HepG2 (cell line): ENCODE measurements around the gene ZC3H8. TPM values are rescaled to one million over a fixed set of nuclear protein-coding genes. Genes with fewer than 3 reads are reported as not detected.

Experiments used
- GATAD2A ChIP-seq: IDR thresholded peaks from 2 replicates; pipeline ENCODE4 v1.6.1; 2016
- GZF1 ChIP-seq: sonication (generic); formaldehyde crosslinking; IDR thresholded peaks from 2 replicates; pipeline ENCODE4 v1.5.1; 2020; ENCODE audit warnings: mild to moderate bottlenecking, missing genetic modification reagents
- HOXA3 ChIP-seq: sonication (generic); formaldehyde crosslinking; IDR thresholded peaks from 2 replicates; pipeline ENCODE4 v1.5.0; 2020; ENCODE audit warnings: missing genetic modification reagents
- HOXD1 ChIP-seq: sonication (generic); formaldehyde crosslinking; IDR thresholded peaks from 2 replicates; pipeline ENCODE4 v1.5.0; 2020; ENCODE audit warnings: missing genetic modification reagents
- MXD4 ChIP-seq: IDR thresholded peaks from 2 replicates; pipeline ENCODE4 v1.6.1; 2016; ENCODE audit warnings: mild to moderate bottlenecking, missing biosample characterization, missing genetic modification reagents
- NFE2L1 ChIP-seq: sonication (generic); formaldehyde crosslinking; IDR thresholded peaks from 2 replicates; pipeline ENCODE4 v1.4.0; 2020; ENCODE audit warnings: missing genetic modification reagents, mild to moderate bottlenecking, borderline replicate concordance
- NFE2L2 ChIP-seq: fragments of 150-350 bp; IDR thresholded peaks from 2 replicates; pipeline ENCODE4 v1.6.1; 2014; ENCODE audit warnings: low read length
- NFYB ChIP-seq: sonication (generic); formaldehyde crosslinking; IDR thresholded peaks from 2 replicates; pipeline ENCODE4 v1.4.0; 2020; ENCODE audit warnings: missing genetic modification reagents
- NPAS2 ChIP-seq: sonication (generic); formaldehyde crosslinking; IDR thresholded peaks from 2 replicates; pipeline ENCODE4 v1.8.0; 2022; ENCODE audit warnings: mild to moderate bottlenecking, missing genetic modification reagents, borderline replicate concordance
- PHF21A ChIP-seq: sonication (generic); formaldehyde crosslinking; IDR thresholded peaks from 2 replicates; pipeline ENCODE4 v1.5.0; 2020; ENCODE audit warnings: mild to moderate bottlenecking, missing genetic modification reagents
- PHF8 ChIP-seq: sonication (generic); formaldehyde crosslinking; IDR thresholded peaks from 2 replicates; pipeline ENCODE4 v1.5.0; 2020; ENCODE audit warnings: missing genetic modification reagents
- RFXAP ChIP-seq: sonication (generic); formaldehyde crosslinking; IDR thresholded peaks from 2 replicates; pipeline ENCODE4 v1.4.0; 2020; ENCODE audit warnings: missing genetic modification reagents, borderline replicate concordance
- THYN1 ChIP-seq: sonication (generic); formaldehyde crosslinking; IDR thresholded peaks from 2 replicates; pipeline ENCODE4 v1.8.1; 2023; ENCODE audit warnings: low read depth, mild to moderate bottlenecking, moderate library complexity, missing genetic modification reagents, borderline replicate concordance
- TOE1 ChIP-seq: sonication (generic); formaldehyde crosslinking; IDR thresholded peaks from 2 replicates; pipeline ENCODE4 v1.4.0; 2020; ENCODE audit warnings: mild to moderate bottlenecking, missing genetic modification reagents
- YEATS2 ChIP-seq: sonication (generic); formaldehyde crosslinking; IDR thresholded peaks from 2 replicates; pipeline ENCODE4 v1.4.0; 2020; ENCODE audit warnings: missing genetic modification reagents, borderline replicate concordance
- ZMYM2 ChIP-seq: sonication (generic); formaldehyde crosslinking; IDR thresholded peaks from 2 replicates; pipeline ENCODE4 v1.8.0; 2022; ENCODE audit warnings: mild to moderate bottlenecking, missing genetic modification reagents
- ZNF124 ChIP-seq: sonication (generic); formaldehyde crosslinking; IDR thresholded peaks from 2 replicates; pipeline ENCODE4 v1.4.0; 2020; ENCODE audit warnings: missing genetic modification reagents
- ZNF24 ChIP-seq: fragments of 450-650 bp; IDR thresholded peaks from 2 replicates; pipeline ENCODE4 v1.6.1; 2017; ENCODE audit warnings: antibody characterized with exemption, mild to moderate bottlenecking
- ZNF468 ChIP-seq: sonication (generic); formaldehyde crosslinking; IDR thresholded peaks from 2 replicates; pipeline ENCODE4 v1.8.0; 2022; ENCODE audit warnings: mild to moderate bottlenecking, moderate library complexity, missing genetic modification reagents
- ZNF569 ChIP-seq: sonication (generic); formaldehyde crosslinking; IDR thresholded peaks from 2 replicates; pipeline ENCODE4 v1.5.0; 2020; ENCODE audit warnings: mild to moderate bottlenecking, missing genetic modification reagents, moderate library complexity, borderline replicate concordance
- ZNF644 ChIP-seq: IDR thresholded peaks from 2 replicates; pipeline ENCODE4 v1.6.1; 2016; ENCODE audit warnings: low read depth
- ZNF747 ChIP-seq: sonication (generic); formaldehyde crosslinking; IDR thresholded peaks from 2 replicates; pipeline ENCODE4 v1.8.1; 2023; ENCODE audit warnings: missing genetic modification reagents, mild to moderate bottlenecking, borderline replicate concordance
- ZNF761 ChIP-seq: sonication (generic); formaldehyde crosslinking; conservative IDR thresholded peaks from 2 replicates; pipeline ENCODE4 v1.4.0; 2020; ENCODE audit warnings: mild to moderate bottlenecking, missing genetic modification reagents
- polyA plus RNA-seq, 8 experiments: library from polyadenylated mRNA; depleted of rRNA in 3 of 8; stranded (reverse) in 7 of 8; unstranded in 1 of 8; fragments of >200 nt; fragmentation: Illumina TruSeq in 4 of 8; extraction: Trizol in 4 of 8; gene quantifications; 2 replicates each; pipeline versions ENCODE4 v1.2.1 to v1.2.3, GENCODE V29; 2011 to 2016; ENCODE audit warnings: low read depth in 4 of 8, missing spikeins in 1 of 8, mixed read lengths in 1 of 8; ENCODE audit not compliant: insufficient read depth in 1 of 8
- total RNA-seq, 5 experiments: library from RNA; depleted of rRNA; stranded (reverse); fragments of >200 nt; fragmentation: Illumina TruSeq; extraction: Trizol; gene quantifications; 2 replicates each; pipeline ENCODE4 v1.2.3, GENCODE V29; 2016; ENCODE audit warnings: low read depth in 1 of 5
- TF ChIP-seq, protein P1 (sequence below): sonication (generic); formaldehyde crosslinking; IDR thresholded peaks from 2 replicates; pipeline ENCODE4 v1.5.0; 2020; ENCODE audit warnings: missing genetic modification reagents
- TF ChIP-seq, protein P2 (sequence below), 2 experiments: fragments of 450-650 bp in 1 of 2; sonication (generic) in 1 of 2; formaldehyde crosslinking; IDR thresholded peaks; 2 replicates each; pipeline versions ENCODE4 v1.5.0 to v1.8.0; 2020 to 2022; ENCODE audit warnings: mild to moderate bottlenecking in 1 of 2, missing genetic modification reagents in 1 of 2
- TF ChIP-seq, protein P3 (sequence below): sonication (generic); formaldehyde crosslinking; IDR thresholded peaks from 2 replicates; pipeline ENCODE4 v1.9.0; 2021; ENCODE audit warnings: missing genetic modification reagents, borderline replicate concordance

ZC3H8 gene
- total and polyA plus RNA-seq, 2 of the 13 experiments (the other 11 are each of a cell fraction or from before 2014, with no cell fraction given) = 4.5 to 17.0 TPM

DNA sequence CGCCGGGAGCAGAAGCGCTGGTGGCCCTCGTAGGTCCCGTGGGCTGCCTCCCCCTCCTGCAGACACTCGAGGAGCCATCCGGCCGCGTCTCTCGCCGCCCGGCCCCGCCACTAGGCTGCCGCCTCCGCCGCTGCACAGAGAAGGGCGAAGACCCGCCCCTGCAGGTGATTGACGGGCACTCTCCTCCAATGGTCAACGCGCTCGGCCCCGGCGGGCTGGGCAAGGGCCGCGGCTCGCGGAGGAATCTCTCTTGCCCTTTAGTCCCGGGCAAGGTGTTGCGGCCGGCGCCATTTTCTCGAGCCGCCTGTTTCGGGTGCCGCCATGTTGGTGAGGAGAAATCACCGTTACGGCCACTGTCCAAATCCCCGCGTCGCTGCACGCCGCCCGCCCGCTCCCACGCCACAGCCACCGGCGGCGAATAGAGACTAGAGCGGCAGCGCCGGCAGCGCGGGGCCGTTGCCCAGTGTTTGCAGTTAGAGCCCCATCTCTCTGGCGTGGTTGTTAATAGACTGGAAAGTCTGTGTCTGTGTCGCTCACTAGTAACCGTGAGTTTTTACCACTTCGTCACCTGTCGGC, 20.6 kb upstream of the ZC3H8 start, which contains the start of gene ZC3H6 (continued):
- TF ChIP-seq MXD4 = peak; percentile 87
- peak; percentile 96 for TF ChIP-seq NFYB (CRISPR knock-in tag)
- peak; percentile 97 for TF ChIP-seq ZNF747 (CRISPR knock-in tag)
- TF ChIP-seq PHF8 (CRISPR knock-in tag) = peak; percentile 93
- no peak for TF ChIP-seq NPAS2
- TF ChIP-seq RFXAP (CRISPR knock-in tag) = peak; percentile 87; the same call in 1 of the 2 replicates
- TF ChIP-seq GATAD2A (CRISPR knock-in tag) = peak; percentile 90
- TF ChIP-seq HOXA3 (CRISPR knock-in tag) = peak; percentile 99
- TF ChIP-seq GZF1 = peak; percentile 84
- TF ChIP-seq ZNF644 (CRISPR knock-in tag) = peak; percentile 81
- TF ChIP-seq THYN1 = peak; percentile 85; the same call in 1 of the 2 replicates
- TF ChIP-seq, protein P1, sequence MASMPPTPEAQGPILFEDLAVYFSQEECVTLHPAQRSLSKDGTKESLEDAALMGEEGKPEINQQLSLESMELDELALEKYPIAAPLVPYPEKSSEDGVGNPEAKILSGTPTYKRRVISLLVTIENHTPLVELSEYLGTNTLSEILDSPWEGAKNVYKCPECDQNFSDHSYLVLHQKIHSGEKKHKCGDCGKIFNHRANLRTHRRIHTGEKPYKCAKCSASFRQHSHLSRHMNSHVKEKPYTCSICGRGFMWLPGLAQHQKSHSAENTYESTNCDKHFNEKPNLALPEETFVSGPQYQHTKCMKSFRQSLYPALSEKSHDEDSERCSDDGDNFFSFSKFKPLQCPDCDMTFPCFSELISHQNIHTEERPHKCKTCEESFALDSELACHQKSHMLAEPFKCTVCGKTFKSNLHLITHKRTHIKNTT (CRISPR knock-in tag) = no peak
- TF ChIP-seq YEATS2 (CRISPR knock-in tag) = peak; percentile 94; the same call in 1 of the 2 replicates
- TF ChIP-seq ZNF761 (CRISPR knock-in tag) = peak; percentile 98
- peak; percentile 56; the same call in 1 of the 2 replicates for TF ChIP-seq NFE2L1 (CRISPR knock-in tag)
- TF ChIP-seq ZMYM2 = no peak
- peak; percentile 97 for TF ChIP-seq ZNF569 (CRISPR knock-in tag)
- peak; percentile 82; the same call in 1 of the 2 replicates for TF ChIP-seq PHF21A
- TF ChIP-seq HOXD1 = peak; percentile 90
- no peak for TF ChIP-seq NFE2L2
- 0 out of 2 replicates have a peak, but pooled peaks have one; percentile 20 for TF ChIP-seq ZNF24
- peak; percentile 70; the same call in 1 of the 2 replicates for TF ChIP-seq ZNF124 (CRISPR knock-in tag)
- peak; percentile 88; the same call in 1 of the 2 replicates for TF ChIP-seq TOE1
- TF ChIP-seq ZNF468 (CRISPR knock-in tag) = peak; percentile 53; the same call in 1 of the 2 replicates
- TF ChIP-seq, protein P2, sequence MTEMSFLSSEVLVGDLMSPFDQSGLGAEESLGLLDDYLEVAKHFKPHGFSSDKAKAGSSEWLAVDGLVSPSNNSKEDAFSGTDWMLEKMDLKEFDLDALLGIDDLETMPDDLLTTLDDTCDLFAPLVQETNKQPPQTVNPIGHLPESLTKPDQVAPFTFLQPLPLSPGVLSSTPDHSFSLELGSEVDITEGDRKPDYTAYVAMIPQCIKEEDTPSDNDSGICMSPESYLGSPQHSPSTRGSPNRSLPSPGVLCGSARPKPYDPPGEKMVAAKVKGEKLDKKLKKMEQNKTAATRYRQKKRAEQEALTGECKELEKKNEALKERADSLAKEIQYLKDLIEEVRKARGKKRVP (CRISPR knock-in tag; IDR thresholded peaks at IDR 0.05) = peak in 1 of 2 experiments; percentile 64; a peak in 2 of 4 replicates
- TF ChIP-seq, protein P3, sequence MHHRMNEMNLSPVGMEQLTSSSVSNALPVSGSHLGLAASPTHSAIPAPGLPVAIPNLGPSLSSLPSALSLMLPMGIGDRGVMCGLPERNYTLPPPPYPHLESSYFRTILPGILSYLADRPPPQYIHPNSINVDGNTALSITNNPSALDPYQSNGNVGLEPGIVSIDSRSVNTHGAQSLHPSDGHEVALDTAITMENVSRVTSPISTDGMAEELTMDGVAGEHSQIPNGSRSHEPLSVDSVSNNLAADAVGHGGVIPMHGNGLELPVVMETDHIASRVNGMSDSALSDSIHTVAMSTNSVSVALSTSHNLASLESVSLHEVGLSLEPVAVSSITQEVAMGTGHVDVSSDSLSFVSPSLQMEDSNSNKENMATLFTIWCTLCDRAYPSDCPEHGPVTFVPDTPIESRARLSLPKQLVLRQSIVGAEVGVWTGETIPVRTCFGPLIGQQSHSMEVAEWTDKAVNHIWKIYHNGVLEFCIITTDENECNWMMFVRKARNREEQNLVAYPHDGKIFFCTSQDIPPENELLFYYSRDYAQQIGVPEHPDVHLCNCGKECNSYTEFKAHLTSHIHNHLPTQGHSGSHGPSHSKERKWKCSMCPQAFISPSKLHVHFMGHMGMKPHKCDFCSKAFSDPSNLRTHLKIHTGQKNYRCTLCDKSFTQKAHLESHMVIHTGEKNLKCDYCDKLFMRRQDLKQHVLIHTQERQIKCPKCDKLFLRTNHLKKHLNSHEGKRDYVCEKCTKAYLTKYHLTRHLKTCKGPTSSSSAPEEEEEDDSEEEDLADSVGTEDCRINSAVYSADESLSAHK (CRISPR knock-in tag) = 0 out of 2 replicates have a peak, but pooled peaks have one; percentile 12
